AG09309 (cell line): ENCODE data around the gene PPP1R14B.

Experiments
- DNase-seq: peaks from one replicate; pipeline ENCODE4 v3.0.0-alpha.2; 2010; ENCODE audit warnings: low read depth
- H3K4me3 ChIP-seq: 2 replicates; pipeline ENCODE4 v1.5.1; 2011; ENCODE audit warnings: mild to moderate bottlenecking, low read depth, low read length, moderate library complexity; ENCODE audit not compliant: control insufficient read depth
- TF ChIP-seq, protein P1 (sequence below): IDR thresholded peaks from 2 replicates; pipeline ENCODE4 v1.5.1; 2011; ENCODE audit warnings: mild to moderate bottlenecking, low read depth, low read length, inconsistent platforms; ENCODE audit not compliant: insufficient read depth, control insufficient read depth; ENCODE audit errors: missing control alignments

PPP1R14B gene

DNA sequence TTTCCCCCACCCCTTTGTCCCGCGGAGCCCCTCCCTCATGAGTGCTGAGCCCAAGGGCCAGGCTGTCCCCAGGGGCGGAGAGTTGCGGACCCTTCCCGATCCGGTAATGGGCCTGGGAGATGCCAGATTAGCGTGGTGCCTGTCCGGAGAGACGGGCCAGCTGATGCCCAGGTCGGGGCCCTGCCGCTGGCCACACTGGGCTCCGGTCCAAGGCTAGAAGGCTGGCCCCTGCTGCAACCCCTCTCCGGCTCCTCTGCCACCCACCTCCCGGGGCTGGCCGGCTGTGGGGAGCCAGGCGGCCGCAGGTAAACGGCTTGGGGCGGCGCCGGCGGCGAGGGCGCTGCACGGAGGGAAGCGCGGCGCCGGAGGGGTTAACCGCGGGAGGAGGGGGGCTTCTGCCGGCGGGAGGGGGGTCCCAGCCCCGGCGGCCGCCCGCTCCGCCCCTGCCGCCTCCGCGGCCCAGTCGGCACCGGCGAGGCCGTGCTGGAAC lies 44.6 kb upstream of the PPP1R14B start, which contains the start of gene KCNK4:
Gene KCNK4, plus strand, starts transcription at position 41 of the 490 bp plus-strand sequence. CDS start 1,717 bp downstream, outside the sequence.
- no peak within 1 kb of the TSS for H3K4me3 ChIP-seq
- TF ChIP-seq, protein P1, sequence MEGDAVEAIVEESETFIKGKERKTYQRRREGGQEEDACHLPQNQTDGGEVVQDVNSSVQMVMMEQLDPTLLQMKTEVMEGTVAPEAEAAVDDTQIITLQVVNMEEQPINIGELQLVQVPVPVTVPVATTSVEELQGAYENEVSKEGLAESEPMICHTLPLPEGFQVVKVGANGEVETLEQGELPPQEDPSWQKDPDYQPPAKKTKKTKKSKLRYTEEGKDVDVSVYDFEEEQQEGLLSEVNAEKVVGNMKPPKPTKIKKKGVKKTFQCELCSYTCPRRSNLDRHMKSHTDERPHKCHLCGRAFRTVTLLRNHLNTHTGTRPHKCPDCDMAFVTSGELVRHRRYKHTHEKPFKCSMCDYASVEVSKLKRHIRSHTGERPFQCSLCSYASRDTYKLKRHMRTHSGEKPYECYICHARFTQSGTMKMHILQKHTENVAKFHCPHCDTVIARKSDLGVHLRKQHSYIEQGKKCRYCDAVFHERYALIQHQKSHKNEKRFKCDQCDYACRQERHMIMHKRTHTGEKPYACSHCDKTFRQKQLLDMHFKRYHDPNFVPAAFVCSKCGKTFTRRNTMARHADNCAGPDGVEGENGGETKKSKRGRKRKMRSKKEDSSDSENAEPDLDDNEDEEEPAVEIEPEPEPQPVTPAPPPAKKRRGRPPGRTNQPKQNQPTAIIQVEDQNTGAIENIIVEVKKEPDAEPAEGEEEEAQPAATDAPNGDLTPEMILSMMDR: no peak
- no peak for DNase-seq

- no peak for DNase-seq
- no peak overlapping the region for H3K4me3 ChIP-seq
- TF ChIP-seq, protein P1: no peak
Observed at GRCh38 chr11:64290352-64291261, 43.9 kb upstream of the PPP1R14B start.

- H3K4me3 ChIP-seq: no peak overlapping the region
- DNase-seq: no peak
- TF ChIP-seq, protein P1: no peak
Observed at GRCh38 chr11:64289002-64289564, 42.3 kb upstream of the PPP1R14B start.

DNA sequence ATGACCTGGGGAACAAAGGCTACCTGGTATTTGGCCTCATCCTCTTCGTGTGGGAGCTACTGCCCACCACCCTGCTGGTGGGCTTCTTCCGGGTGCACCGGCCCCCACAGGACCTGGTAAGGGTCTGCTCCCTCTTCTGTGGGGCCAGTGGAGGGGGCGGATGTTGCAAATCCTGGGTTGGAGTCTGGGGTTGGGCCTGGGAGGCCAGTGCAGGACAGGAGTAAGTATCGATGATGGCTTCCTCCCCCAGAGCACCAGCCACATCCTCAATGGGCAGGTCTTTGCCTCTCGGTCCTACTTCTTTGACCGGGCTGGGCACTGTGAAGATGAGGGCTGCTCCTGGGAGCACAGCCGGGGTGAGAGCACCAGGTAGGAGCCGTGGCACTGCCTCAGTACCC lies 41.6 kb upstream of the PPP1R14B start:
- TF ChIP-seq, protein P1: no peak
- DNase-seq: no peak
- H3K4me3 ChIP-seq: no peak overlapping the region

GRCh38 chr11:64287676-64288352 lies 41.1 kb upstream of the PPP1R14B start:
- TF ChIP-seq, protein P1: no peak
- no peak for DNase-seq

GRCh38 chr11:64286801-64287159 lies 40.0 kb upstream of the PPP1R14B start:
- TF ChIP-seq, protein P1: no peak
- no peak for DNase-seq
- no peak overlapping the region for H3K4me3 ChIP-seq

More at GRCh38 chr11:64287676-64288352, 41.1 kb upstream of the PPP1R14B start:
- H3K4me3 ChIP-seq: no peak overlapping the region
